DND-41 (cell line): ENCODE measurements around the gene IL1RAPL2.
"Not testable (repeated sequence)": the region's sequence is repeated elsewhere in the genome, so short reads cannot be mapped to it uniquely, and the experiment has no call there.

Source experiments
- ATAC-seq: fragments of 200-7000 bp; cut with Tn5 transposase; 3 replicates; pipeline ENCODE4 v1.9.1; 2021; ENCODE audit warnings: low read depth; ENCODE audit not compliant: insufficient read depth
- DNase-seq: peaks from one replicate; pipeline ENCODE4 v3.0.0-alpha.2; 2020
- H2AFZ ChIP-seq: 2 replicates; pipeline ENCODE4 v1.6.0; 2012; ENCODE audit warnings: low read depth, low read length
- H3K27ac ChIP-seq: 2 replicates; pipeline ENCODE4 v1.5.1; 2012; ENCODE audit warnings: low read length, inconsistent platforms
- H3K27me3 ChIP-seq: fragments of 200-600 bp; sonication (generic); 2 replicates; pipeline ENCODE4 v1.6.0; 2012; ENCODE audit warnings: low read length, mild to moderate bottlenecking, inconsistent platforms; ENCODE audit not compliant: insufficient read depth, poor library complexity
- H3K36me3 ChIP-seq: 2 replicates; pipeline ENCODE4 v1.5.1; 2012; ENCODE audit warnings: low read length, inconsistent platforms; ENCODE audit not compliant: insufficient read depth
- H3K4me1 ChIP-seq: 2 replicates; pipeline ENCODE4 v1.5.1; 2012; ENCODE audit warnings: mild to moderate bottlenecking, low read length; ENCODE audit not compliant: insufficient read depth
- H3K4me2 ChIP-seq: 2 replicates; pipeline ENCODE4 v1.6.0; 2012; ENCODE audit warnings: mild to moderate bottlenecking, moderate library complexity, low read length, inconsistent platforms; ENCODE audit not compliant: insufficient read depth
- H3K4me3 ChIP-seq, 2 experiments: fragments of 200-600 bp in 1 of 2; shearing (Covaris generic) in 1 of 2; 2 replicates each; pipeline ENCODE4 v1.5.1; 2012 to 2016; ENCODE audit warnings: inconsistent platforms in 2 of 2, low read length in 2 of 2, mild to moderate bottlenecking in 2 of 2, low read depth in 1 of 2, moderate library complexity in 1 of 2
- H3K79me2 ChIP-seq: 2 replicates; pipeline ENCODE4 v1.6.0; 2012; ENCODE audit warnings: low read length, inconsistent platforms; ENCODE audit not compliant: insufficient read depth
- H3K9ac ChIP-seq: 2 replicates; pipeline ENCODE4 v1.6.0; 2012; ENCODE audit warnings: low read depth, mild to moderate bottlenecking, inconsistent platforms, low read length, moderate library complexity
- H3K9me3 ChIP-seq: 2 replicates; pipeline ENCODE4 v1.5.1; 2012; ENCODE audit warnings: low read length, moderate library complexity, mild to moderate bottlenecking, inconsistent platforms; ENCODE audit not compliant: insufficient read depth, severe bottlenecking
- H4K20me1 ChIP-seq: 2 replicates; pipeline ENCODE4 v1.6.0; 2012; ENCODE audit warnings: low read length; ENCODE audit not compliant: insufficient read depth
- EZH2 ChIP-seq: IDR thresholded peaks from 3 replicates; pipeline ENCODE4 v1.6.1; 2012; ENCODE audit warnings: borderline replicate concordance, low read depth, mild to moderate bottlenecking, moderate library complexity, low read length, inconsistent platforms; ENCODE audit not compliant: severe bottlenecking
- TF ChIP-seq, protein P1 (sequence below): IDR thresholded peaks from 2 replicates; pipeline ENCODE4 v1.5.1; 2012; ENCODE audit warnings: borderline replicate concordance, low read length, moderate library complexity, mild to moderate bottlenecking; ENCODE audit not compliant: poor library complexity, severe bottlenecking; ENCODE audit errors: extremely low read depth

IL1RAPL2 gene

DNA sequence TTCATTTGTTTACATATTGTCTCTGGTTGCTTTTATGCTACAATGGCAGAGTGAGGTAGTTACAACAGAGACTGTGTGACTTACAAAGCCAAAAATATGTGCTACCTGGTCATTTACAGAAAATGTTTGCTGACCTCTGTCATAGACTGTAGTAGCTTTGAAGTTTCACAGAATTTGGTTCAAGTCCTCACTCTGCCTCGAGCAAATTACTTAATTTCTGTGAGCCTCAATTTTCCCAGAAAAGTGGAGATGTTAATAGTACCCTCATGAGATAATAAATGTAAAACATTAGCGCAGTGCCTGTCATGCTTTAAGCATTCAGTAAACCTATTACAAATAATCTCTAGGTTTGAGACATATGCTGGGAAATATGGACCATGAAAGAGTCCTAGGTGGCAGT, 1237.9 kb downstream of the IL1RAPL2 start:
- Histone ChIP-seq H3K27ac (no peak overlapping the region), H3K4me1 (no peaks in the 10 kb centered on the region), H3K9ac (no peak overlapping the region), H3K4me2 (no peak overlapping the region), H3K36me3 (no peaks in the 10 kb centered on the region), H3K79me2 (no peaks in the 10 kb centered on the region), H3K4me3 (no peak overlapping the region), H3K9me3 (no peaks in the 10 kb centered on the region), H3K27me3 (no peaks in the 10 kb centered on the region), H2AFZ (no peak overlapping the region), H4K20me1 (no peaks in the 10 kb centered on the region)
- no peak for ATAC-seq
- TF ChIP-seq EZH2, result no peak
- TF ChIP-seq, protein P1, sequence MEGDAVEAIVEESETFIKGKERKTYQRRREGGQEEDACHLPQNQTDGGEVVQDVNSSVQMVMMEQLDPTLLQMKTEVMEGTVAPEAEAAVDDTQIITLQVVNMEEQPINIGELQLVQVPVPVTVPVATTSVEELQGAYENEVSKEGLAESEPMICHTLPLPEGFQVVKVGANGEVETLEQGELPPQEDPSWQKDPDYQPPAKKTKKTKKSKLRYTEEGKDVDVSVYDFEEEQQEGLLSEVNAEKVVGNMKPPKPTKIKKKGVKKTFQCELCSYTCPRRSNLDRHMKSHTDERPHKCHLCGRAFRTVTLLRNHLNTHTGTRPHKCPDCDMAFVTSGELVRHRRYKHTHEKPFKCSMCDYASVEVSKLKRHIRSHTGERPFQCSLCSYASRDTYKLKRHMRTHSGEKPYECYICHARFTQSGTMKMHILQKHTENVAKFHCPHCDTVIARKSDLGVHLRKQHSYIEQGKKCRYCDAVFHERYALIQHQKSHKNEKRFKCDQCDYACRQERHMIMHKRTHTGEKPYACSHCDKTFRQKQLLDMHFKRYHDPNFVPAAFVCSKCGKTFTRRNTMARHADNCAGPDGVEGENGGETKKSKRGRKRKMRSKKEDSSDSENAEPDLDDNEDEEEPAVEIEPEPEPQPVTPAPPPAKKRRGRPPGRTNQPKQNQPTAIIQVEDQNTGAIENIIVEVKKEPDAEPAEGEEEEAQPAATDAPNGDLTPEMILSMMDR, result no peak
- no peak for DNase-seq

DNA sequence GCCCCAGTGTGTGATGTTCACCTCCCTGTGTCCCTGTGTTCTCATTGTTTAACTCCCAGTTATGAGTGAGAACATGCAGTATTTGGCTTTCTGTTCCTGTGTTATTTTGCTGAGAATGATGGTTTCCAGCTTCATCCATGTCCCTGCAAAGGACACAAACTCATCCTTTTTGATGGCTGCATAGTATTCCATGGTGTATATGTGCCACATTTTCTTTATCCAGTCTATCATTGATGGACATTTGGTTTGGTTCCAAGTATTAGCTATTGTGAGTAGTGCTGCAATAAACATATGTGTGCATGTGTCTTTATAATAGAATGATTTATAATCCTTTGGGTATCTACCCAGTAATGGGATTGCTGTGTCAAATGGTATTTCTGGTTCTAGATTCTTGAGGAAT, 1239.7 kb downstream of the IL1RAPL2 start:
- H3K9me3 ChIP-seq, H3K4me2 ChIP-seq, H4K20me1 ChIP-seq, H2AFZ ChIP-seq, ATAC-seq, H3K4me3 ChIP-seq, H3K27ac ChIP-seq, H3K36me3 ChIP-seq, H3K9ac ChIP-seq, H3K27me3 ChIP-seq, DNase-seq, H3K4me1 ChIP-seq, H3K79me2 ChIP-seq: not testable (repeated sequence)

DNA sequence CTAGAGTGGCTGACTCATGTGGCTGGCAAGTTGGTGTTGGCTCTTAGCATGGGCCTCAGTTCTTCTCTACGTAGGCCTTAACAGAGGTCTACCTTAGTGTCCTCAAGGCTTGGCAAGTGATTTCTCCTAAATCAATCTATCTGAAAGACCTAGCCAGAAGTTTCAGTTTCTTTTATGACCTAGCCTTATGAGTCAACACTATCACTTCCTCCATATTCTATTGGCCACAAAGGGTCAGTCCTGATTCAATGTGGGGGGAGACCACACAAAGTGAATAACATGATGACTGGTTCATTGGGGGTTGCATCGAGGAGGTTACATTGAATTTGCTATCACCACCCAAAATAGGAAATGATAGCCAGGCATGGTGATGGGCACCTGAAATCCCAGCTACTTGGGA, 1250.5 kb downstream of the IL1RAPL2 start:
- Histone ChIP-seq H3K27me3 (no peaks in the 10 kb centered on the region), H3K27ac (no peak overlapping the region), H2AFZ (no peak overlapping the region), H3K79me2 (no peaks in the 10 kb centered on the region), H4K20me1 (no peaks in the 10 kb centered on the region), H3K9me3 (no peaks in the 10 kb centered on the region), H3K36me3 (no peaks in the 10 kb centered on the region), H3K4me2 (no peak overlapping the region), H3K4me3 (no peak overlapping the region), H3K4me1 (no peaks in the 10 kb centered on the region), H3K9ac (no peak overlapping the region)
- TF ChIP-seq, protein P1, result no peak
- TF ChIP-seq EZH2, result no peak
- ATAC-seq (no peak), DNase-seq (no peak)
